ENCODE measurements around the gene GLIS1. TPM values are rescaled to one million over a fixed set of nuclear protein-coding genes. Genes with fewer than 3 reads are reported as not detected.

Gene GLIS1
- total RNA-seq, 1 experiment from 2014 or later: 0.13 TPM

- POLR2A ChIA-PET (ENCODE audit: low non-redundant PET): no interaction called here
- Histone ChIP-seq H3K27ac (ENCODE audit: low read depth, low read length, poor library complexity, severe bottlenecking) (no peak overlapping the region), H3K27me3 (replicated peaks; ENCODE audit: insufficient read depth, low read depth, low read length, poor library complexity) (no peaks in the 10 kb centered on the region), H3K36me3 (ENCODE audit: insufficient read depth, low read length, poor library complexity, severe bottlenecking) (no peaks in the 10 kb centered on the region), H3K4me3 (ENCODE audit: low read depth, low read length, poor library complexity, severe bottlenecking) (no peak overlapping the region), H3K9me3 (ENCODE audit: low read depth, low read length, poor library complexity, severe bottlenecking) (no peaks in the 10 kb centered on the region), H3K4me1 (ENCODE audit: insufficient read depth, low read length, poor library complexity, severe bottlenecking) (no peaks in the 10 kb centered on the region)
- DNase-seq (ENCODE audit: low spot score): no peak
- no TSS peak for BruUV-seq (replicated peaks)
- TF ChIP-seq EZH2 (IDR thresholded peaks at IDR 0.05; ENCODE audit: borderline replicate concordance, low read depth, low read length, poor library complexity, severe bottlenecking) (no peak), CTCF (conservative IDR thresholded peaks at IDR 0.05; ENCODE audit: low read depth, low read length) (no peak)
- intact Hi-C loops (cut with micrococcal nuclease; ENCODE audit: unreplicated experiment): no loop called here
- CTCF ChIA-PET: no interaction called here
Observed at GRCh38 chr1:53616927-53617326, 122.0 kb downstream of the GLIS1 start.

- H3K27ac ChIP-seq (ENCODE audit: low read depth, low read length, poor library complexity, severe bottlenecking): no peak overlapping the region
- no peaks in the 10 kb centered on the region for H3K36me3 ChIP-seq (ENCODE audit: insufficient read depth, low read length, poor library complexity, severe bottlenecking)
- no peak overlapping the region for H3K4me3 ChIP-seq (ENCODE audit: low read depth, low read length, poor library complexity, severe bottlenecking)
- H3K4me1 ChIP-seq (ENCODE audit: insufficient read depth, low read length, poor library complexity, severe bottlenecking): no peaks in the 10 kb centered on the region
- BruUV-seq (replicated peaks): no TSS peak
- DNase-seq (ENCODE audit: low spot score): no peak
- CTCF ChIA-PET: no interaction called here
- H3K9me3 ChIP-seq (ENCODE audit: low read depth, low read length, poor library complexity, severe bottlenecking): no peaks in the 10 kb centered on the region
- H3K27me3 ChIP-seq (replicated peaks; ENCODE audit: insufficient read depth, low read depth, low read length, poor library complexity): no peaks in the 10 kb centered on the region
- intact Hi-C loops (cut with micrococcal nuclease; ENCODE audit: unreplicated experiment): no loop called here
- TF ChIP-seq CTCF (conservative IDR thresholded peaks at IDR 0.05; ENCODE audit: low read depth, low read length) (no peak), EZH2 (IDR thresholded peaks at IDR 0.05; ENCODE audit: borderline replicate concordance, low read depth, low read length, poor library complexity, severe bottlenecking) (no peak)
- POLR2A ChIA-PET (ENCODE audit: low non-redundant PET): no interaction called here
Observed at GRCh38 chr1:53616511-53616910, 122.5 kb downstream of the GLIS1 start.

DNA sequence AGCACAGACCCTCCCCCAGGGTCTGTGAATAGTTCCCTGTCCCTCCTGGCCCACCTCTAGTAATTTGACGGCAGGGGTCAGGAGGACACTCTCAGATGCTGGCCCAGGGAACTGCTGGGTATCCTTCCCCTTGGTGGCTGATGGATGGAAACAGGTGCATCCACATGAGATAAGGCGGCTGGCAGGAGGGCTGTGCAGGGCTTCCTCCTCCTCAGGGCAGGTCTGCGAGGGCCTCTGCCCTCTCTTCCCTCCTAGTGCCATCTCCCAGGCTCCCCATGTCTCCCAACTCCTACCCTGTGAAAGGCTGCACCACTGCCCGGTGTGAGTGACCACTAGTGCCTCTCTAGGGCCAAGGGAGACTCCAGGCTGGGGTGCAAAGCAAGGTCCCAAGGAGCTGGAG, 123.9 kb downstream of the GLIS1 start:
- no peaks in the 10 kb centered on the region for H3K27me3 ChIP-seq (replicated peaks; ENCODE audit: insufficient read depth, low read depth, low read length, poor library complexity)
- H3K9me3 ChIP-seq (ENCODE audit: low read depth, low read length, poor library complexity, severe bottlenecking): peaks cover 3% of the 10 kb centered on the region
- H3K36me3 ChIP-seq (ENCODE audit: insufficient read depth, low read length, poor library complexity, severe bottlenecking): no peaks in the 10 kb centered on the region
- BruUV-seq (replicated peaks): no TSS peak
- no peak overlapping the region for H3K27ac ChIP-seq (ENCODE audit: low read depth, low read length, poor library complexity, severe bottlenecking)
- no peak overlapping the region for H3K4me3 ChIP-seq (ENCODE audit: low read depth, low read length, poor library complexity, severe bottlenecking)
- DNase-seq (ENCODE audit: low spot score): no peak
- intact Hi-C loops (cut with micrococcal nuclease; ENCODE audit: unreplicated experiment): no loop called here
- no peak for TF ChIP-seq CTCF (conservative IDR thresholded peaks at IDR 0.05; ENCODE audit: low read depth, low read length)
- no peak for TF ChIP-seq EZH2 (IDR thresholded peaks at IDR 0.05; ENCODE audit: borderline replicate concordance, low read depth, low read length, poor library complexity, severe bottlenecking)
- CTCF ChIA-PET: no interaction called here
- H3K4me1 ChIP-seq (ENCODE audit: insufficient read depth, low read length, poor library complexity, severe bottlenecking): no peaks in the 10 kb centered on the region
- POLR2A ChIA-PET (ENCODE audit: low non-redundant PET): no interaction called here

All from A673 (cell line).